Gastrocnemius medialis (tissue), 4 donors: ENCODE results near the gene APEH.

ENCODE experiments used
- CTCF ChIP-seq, 5 experiments: fragments of 450-650 bp in 3 of 5; fragments of 200-600 bp in 2 of 5; sonication (generic) in 2 of 5; IDR thresholded peaks in 4 of 5; conservative IDR thresholded peaks in 1 of 5; 1 replicate in 4 of 5; 2 replicates in 1 of 5; pipeline ENCODE4 v1.5.1; 2016 to 2019; ENCODE audit warnings: antibody characterized with exemption in 5 of 5, mild to moderate bottlenecking in 3 of 5, moderate library complexity in 3 of 5
- POLR2A ChIP-seq, 2 donors: fragments of 450-650 bp; IDR thresholded peaks; one replicate each; pipeline ENCODE4 v1.6.1; 2017; ENCODE audit warnings: antibody characterized with exemption in 2 of 2, mild to moderate bottlenecking in 2 of 2, moderate library complexity in 2 of 2

- TF ChIP-seq POLR2A (IDR thresholded peaks at IDR 0.05) (no peak), CTCF (IDR thresholded peaks at IDR 0.05 in 4 of 5, conservative IDR thresholded peaks at IDR 0.05 in 1 of 5) (no peak)
Measured at GRCh38 chr3:49680493-49681231, 6.5 kb downstream of the APEH start.
